ENCODE measurements around the gene CDKAL1.

DNA sequence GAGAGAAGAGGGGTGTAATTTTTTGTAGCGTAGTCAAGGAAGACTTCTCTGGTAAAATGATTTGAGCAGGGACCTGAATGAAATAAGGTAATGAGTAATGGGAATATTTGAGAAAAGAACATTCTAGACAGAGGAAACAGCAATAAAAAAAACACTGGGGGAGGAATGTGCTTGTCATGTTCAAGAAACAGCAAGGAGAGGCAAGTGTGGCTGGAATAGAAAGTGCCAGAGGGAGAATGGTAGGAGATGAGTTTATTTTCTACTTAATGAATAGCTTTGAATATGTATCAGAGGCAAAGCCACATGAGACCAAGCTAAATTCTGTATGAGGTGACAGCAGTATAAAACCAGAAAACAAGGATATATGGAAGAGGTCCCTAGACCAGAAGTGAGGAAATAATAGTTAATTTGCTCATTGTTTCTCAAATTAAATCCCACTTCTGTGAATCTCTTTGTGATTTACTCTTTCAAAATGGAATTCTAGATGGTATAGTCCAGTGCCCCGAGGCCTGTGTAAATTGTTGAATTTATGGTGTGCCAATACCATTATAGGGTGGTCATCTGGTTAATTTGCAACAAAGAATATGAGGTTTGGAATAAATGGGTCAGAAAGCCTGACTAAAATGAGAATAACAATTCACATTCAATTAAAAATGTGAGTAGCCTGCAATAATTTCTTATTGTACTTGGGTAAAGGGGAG, 170.2 kb downstream of the CDKAL1 start:
- TF ChIP-seq, protein P1, sequence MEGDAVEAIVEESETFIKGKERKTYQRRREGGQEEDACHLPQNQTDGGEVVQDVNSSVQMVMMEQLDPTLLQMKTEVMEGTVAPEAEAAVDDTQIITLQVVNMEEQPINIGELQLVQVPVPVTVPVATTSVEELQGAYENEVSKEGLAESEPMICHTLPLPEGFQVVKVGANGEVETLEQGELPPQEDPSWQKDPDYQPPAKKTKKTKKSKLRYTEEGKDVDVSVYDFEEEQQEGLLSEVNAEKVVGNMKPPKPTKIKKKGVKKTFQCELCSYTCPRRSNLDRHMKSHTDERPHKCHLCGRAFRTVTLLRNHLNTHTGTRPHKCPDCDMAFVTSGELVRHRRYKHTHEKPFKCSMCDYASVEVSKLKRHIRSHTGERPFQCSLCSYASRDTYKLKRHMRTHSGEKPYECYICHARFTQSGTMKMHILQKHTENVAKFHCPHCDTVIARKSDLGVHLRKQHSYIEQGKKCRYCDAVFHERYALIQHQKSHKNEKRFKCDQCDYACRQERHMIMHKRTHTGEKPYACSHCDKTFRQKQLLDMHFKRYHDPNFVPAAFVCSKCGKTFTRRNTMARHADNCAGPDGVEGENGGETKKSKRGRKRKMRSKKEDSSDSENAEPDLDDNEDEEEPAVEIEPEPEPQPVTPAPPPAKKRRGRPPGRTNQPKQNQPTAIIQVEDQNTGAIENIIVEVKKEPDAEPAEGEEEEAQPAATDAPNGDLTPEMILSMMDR (IDR thresholded peaks at IDR 0.05), result no peak
- no peak for TF ChIP-seq POLR2A (IDR thresholded peaks at IDR 0.05)
